HG02852 (cell line): ENCODE results near the gene MT1A.
"Not testable (repeated sequence)": the region's sequence is repeated elsewhere in the genome, so short reads cannot be mapped to it uniquely, and the experiment has no call there.

Experiments used
- ATAC-seq: cut with Tn5 transposase; IDR thresholded peaks from one replicate; pipeline ENCODE4 v1.9.1; 2021; ENCODE audit warnings: mild to moderate bottlenecking, moderate library complexity; ENCODE audit not compliant: unreplicated experiment

MT1A gene

DNA sequence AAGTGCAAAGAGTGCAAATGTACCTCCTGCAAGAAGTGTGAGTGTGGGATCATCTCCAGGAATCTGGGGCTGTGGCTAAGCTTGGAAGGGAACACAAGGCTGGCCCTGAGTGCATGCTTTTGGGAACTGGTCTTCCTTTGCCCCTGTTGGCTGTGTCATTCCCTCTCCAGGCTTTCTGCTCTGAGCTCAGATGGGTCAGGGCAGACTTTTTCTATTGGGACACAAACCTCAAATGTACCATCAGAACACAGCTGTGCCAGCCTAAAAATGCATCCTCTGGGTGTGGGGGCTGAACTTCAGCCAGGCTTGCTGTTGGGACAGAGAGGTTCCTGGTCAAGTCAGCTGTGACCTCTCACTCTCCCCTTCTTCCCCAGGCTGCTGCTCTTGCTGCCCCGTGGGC is 14.1 kb downstream of the MT1A start:
- ATAC-seq, result no peak

DNA sequence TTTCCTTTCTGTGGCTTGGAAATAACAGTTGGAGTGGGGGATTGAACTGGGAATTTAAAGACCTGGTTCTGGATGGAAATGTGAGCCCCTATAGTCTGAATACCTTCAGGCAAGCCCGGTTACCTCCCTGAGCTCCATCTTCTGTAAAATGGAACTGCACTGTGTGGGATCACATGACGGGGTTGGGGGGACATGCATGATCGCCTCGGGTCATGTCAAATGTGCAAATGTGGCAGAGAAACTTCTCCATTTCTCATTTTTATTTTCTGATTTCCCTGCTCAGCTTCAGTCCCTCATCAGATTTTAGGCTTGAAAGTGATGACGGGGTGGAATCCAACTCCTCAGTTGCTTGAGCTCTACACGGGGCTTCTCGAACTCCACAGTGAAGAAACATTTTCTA is 14.8 kb downstream of the MT1A start:
- no peak for ATAC-seq

DNA sequence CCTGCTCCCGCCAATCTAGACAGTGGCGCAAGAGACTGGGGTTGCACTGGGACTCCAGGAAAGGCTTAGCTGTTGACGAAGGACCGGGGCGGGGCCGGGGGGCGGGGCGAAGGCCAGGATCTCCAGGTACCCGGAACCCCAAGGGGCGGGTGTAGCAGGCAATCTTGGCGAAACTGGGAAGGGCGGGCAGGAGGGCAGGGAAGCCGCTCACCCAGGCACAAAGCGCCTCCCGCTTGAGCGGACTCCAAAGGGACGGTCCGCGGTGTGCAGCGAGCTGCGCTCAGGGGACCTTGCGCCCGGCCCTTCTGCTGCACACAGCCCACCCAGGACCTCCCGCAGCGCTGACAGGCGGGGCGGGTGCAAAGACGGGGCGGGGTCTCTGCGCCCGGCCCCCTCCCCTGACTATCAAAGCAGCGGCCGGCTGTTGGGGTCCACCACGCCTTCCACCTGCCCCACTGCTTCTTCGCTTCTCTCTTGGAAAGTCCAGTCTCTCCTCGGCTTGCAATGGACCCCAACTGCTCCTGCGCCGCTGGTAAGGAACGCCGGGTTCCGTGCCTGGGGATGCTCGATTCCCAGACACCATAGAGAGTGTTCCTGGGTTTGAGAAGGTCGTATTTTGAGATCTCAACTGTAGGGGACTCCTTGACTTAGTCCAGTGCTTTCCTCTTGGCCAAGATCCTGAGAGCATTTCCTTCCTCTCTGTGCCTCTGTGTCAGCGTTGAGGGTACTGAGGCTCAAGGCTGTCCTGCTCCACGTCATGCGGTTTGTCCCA is 19.3 kb downstream of the MT1A start, which contains the start of gene MT1F:
Gene MT1F (plus strand): TSS at position 405 of the 772 bp plus-strand sequence. CDS start 100 bp downstream, at position 505.
- ATAC-seq, result no peak

DNA sequence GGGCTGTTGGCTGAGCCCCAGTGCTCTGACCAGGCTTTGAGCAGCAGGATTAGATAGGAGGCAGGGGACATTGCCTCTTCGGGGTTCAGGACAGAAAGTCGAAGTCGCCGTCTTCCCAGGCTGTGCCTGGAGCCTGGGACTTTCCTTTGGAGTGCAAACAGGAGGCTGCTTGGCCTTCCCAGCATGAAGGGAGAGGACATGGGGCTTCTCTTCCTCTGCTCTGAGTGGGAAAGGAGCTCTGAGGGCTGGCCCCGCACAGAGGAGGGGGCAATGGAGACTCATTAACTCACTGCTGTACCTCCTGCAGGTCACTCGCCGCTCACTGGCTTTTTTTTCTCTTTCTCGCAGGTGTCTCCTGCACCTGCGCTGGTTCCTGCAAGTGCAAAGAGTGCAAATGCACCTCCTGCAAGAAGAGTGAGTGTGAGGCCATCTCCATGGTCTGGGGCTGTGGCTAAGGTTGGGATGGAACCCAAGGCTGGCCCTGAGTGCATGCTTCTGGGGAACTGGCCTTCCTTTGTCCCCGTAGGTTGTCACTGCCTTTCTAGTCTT is 19.9 kb downstream of the MT1A start:
- no peak for ATAC-seq

DNA sequence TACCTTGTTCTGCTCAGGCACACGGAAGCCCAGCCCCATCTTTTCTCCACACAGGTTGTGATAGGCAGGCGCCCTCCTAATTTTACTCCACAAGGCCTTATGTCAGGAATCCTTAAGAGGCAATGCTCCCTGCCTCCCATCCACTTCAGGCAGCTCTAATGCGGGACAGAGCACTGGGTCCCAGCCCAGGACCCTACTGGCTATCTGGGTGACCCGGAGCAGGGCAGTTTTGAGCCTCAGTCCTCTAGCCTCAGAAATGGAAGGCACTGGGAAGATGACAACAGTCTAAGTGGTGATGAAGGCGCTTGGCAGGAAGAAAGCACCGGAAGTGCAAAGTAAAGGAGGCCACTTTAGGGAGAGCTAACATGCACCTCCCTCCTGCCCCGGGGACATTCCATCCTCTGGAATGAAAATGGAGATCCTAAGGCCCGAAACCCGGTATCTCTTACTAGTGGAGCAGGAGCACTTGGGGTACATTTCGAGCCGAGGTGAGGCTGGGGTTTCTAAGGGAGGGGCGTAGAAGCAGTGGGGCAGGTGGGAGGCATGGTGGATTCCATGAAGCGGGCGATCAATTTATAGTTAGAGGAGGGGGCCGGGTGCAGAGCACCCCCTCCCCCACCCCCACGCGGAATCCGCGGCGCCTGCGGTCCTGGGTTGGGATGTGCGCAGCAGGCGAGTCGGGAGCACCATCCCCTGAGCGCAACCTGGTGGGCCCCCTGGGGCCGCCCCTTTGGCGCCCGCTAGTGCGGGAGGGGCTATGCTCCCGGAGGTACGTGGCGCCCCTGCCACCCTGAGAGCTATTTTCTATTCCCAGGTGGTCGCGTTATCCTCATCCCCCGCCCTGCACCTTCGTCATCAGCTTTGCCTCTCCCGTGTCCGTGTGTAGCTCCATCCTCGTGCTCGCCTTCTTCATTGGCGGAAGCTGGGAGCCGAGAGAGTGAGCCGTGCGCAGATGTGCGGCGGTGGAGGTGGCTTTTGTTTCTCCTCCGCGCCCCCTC is 24.2 kb downstream of the MT1A start:
- ATAC-seq, result no peak

DNA sequence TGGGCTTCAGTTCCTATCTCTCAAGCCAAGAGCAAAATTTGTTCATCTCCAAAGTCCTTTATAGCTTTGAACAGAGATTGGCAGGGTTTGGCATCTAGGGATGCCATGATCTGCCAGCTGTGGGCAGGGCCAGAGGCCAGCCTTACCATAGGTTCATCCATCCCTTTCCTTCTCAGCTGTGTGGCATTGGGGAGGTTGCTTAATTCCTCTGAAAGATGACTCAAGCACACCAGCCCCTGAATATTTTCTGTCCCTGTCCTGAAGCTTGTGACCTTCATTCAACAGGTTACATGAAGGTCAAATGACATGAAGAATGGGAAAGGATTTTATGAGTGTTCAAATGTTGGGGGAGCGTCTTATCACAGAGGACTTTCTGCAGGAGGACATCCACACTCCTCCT is 26.0 kb downstream of the MT1A start:
- no peak for ATAC-seq

DNA sequence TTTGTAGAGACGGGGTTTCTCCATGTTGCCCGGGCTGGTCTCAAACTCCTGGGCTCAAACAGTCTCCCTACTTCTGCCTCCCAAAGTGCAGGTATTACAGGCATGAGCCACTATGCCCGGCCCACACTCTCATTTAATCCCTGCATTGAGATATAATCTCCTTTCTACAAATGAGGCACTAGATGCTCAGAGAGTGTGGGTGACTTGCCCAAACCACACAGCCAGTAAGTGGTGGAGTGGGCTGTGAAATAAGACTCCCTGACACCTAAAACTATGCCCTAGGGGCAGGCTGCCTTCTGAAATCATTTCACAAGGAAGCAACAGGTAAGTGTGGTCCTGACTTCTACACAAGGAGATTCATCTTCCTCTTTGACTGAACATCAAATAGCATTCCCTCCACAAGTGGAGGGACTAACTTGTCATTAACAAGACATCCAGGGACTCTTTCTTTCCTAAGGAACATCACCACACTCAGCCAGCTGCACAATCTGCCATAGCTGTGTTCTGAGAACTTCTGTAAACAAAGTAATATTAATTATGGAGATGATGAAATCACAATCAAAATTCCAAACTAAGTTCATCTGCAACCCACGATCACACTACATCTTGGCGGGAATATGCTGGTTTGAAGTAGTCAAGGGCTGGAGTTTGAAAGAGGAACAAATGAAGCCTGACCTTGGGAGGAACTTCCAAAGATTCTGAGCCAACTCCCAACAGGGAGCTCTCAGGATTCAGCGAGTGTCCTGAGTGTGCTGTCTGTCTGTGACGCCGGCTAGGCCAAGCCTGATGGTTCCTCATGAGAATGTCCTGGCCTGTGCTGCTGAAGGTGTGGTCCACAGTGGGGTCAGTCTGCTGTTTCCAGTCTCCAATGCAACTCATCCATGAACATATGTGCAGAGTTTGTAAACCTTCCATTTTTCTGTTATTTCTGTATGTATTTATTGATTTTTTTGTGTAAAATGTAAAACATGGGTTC is 27.1 kb downstream of the MT1A start:
- not testable (repeated sequence) for ATAC-seq

DNA sequence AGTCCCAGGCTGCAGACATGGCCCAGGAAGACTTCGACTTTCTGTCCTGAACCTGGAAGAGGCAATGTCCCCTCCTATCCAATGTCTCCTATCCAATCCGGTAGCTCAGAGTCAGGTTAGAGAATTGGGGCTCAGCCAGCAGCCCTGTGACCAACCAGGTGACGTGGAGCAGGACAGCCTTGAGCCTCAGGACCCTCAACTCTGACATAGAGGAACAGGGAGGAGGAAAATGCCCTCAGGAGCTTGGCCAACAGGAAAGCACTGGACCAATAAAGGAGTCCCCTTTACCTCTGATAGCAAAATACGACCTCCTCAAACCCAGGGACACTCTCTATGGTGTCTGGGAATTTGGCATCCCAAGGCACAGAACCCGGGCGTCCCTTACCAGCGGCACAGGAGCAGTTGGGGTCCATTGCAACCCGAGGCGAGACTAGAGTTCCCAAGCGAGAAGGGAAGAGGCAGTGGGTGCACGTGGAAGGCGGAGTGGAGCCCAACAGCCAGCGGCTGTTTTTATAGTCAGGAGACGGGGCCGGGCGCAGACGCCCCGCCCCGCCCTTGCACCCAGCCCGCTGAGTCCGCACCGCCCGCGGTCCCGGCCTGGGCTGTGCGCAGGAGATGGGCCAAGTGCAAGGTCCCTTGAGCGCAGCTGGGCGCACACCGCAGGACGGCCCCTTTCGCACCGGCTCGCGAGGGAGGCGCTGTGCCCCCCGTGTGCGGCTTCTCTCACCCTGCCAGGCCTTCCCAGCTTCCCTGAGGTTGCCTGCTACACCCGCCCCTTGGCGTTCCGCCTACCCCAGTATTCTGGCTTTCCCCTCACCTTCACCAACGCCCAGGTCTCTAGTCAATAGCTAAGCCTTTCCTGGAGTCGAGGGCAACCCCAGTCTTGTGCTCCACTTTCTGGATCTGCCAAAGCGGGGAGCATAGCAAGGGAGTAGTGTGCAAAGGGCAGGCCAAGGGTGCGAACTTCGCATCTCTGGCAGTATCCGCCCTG is 29.4 kb downstream of the MT1A start, which contains the start of gene MT1G:
Gene MT1G (minus strand): TSS at position 485 of the 991 bp plus-strand sequence. CDS start 72 bp downstream, at position 413.
- no peak for ATAC-seq

DNA sequence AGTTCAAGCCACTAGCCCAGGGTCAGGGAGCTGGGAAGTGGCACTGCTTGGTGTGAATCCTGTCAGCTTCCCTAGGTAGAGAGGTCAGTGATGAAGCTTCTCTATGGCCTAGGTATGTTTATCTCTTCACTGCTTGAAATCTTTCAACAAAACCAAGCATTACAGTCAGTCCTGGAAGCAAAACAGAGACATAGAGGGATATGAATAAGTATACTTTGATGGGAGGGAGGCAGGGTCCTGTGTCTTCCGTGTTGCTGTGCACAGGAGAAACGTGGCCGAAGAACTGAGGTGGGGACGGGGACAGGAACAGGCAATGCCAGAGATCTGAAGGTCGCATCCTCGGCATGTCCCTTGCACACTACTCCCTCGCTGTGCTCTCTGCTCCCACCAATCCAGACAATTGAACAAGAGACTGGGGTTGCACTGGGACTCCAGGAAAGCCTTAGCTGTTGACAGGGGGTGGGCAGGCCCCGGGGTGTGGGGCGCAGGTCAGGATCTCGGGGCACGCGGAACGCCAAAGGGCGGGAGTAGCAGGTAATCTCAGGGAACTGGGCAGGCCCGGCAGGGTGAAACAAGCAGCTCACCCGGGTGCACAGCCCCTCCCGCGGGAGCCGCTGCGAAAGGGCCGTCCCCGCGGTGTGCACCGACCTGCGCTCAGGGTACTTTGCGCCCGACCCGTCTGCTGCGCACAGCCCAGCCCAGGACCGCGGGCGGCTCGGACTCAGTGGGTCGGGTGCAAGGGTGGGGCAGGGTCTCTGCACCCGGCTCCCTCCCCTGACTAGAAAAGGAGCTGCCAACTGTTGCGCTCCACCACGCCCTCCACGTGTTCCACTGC is 30.8 kb downstream of the MT1A start, which contains the start of gene MT1H:
Gene MT1H (plus strand): TSS at position 810 of the 835 bp plus-strand sequence. CDS start 71 bp downstream, outside the sequence.
- ATAC-seq, result no peak

DNA sequence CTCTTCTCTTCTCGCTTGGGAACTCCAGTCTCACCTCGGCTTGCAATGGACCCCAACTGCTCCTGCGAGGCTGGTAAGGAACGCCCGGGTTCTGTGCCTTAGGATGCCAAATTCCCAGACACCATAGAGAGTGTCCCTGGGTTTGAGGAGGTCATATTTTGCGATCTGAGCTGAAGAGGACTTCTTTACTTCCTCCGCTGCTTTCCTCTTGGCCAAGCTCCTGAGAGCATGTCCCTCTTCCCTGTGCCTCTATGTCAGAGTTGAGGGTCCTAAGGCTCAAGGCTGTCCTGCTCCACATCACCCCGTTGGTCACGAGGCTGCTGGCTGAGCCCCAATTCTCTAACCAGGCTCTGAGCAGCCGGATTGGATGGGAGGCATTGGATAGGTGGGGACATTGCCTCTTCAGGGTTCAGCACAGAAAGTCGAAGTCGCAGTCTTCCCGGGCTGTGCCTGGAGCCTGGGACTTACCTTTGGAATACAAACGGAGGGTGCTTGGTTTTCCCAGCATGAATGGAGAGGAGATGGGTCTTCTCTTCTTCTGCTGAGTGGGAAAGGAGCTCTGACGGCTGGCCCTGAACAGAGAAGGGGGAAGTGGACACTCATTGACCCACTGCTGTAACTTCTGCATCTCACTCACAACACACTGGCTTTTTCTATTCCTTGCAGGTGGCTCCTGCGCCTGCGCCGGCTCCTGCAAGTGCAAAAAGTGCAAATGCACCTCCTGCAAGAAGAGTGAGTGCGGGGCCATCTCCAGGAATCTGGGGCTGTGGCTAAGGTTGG is 31.6 kb downstream of the MT1A start:
- ATAC-seq, result no peak

DNA sequence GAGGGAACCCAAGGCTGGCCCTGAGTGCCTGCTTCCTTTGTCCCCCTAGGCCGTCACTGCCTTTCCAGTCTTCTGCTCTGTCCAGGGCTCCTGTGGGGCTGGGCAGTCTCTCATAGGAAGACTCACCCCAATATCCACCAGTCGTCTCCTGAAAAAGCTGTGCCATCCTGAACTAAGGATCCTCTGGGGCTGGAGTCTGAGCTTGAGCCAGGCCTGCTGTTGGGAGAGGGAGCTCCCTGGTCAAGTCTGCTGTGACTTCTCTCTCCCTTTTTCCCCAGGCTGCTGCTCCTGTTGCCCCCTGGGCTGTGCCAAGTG is 32.1 kb downstream of the MT1A start:
- no peak for ATAC-seq

DNA sequence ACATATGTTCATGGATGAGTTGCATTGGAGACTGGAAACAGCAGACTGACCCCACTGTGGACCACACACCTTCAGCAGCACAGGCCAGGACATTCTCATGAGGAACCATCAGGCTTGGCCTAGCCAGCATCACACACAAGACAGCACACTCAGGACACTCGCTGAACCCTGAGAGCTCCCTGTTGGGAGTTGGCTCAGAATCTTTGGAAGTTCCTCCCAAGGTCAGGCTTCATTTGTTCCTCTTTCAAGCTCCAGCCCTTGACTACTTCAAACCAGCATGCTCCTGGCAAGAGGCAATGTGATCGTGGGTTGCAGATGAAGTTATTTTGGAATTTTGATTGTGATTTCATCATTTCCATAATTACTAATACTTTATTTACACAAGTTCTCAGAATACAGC is 33.2 kb downstream of the MT1A start:
- ATAC-seq, result not testable (repeated sequence)

DNA sequence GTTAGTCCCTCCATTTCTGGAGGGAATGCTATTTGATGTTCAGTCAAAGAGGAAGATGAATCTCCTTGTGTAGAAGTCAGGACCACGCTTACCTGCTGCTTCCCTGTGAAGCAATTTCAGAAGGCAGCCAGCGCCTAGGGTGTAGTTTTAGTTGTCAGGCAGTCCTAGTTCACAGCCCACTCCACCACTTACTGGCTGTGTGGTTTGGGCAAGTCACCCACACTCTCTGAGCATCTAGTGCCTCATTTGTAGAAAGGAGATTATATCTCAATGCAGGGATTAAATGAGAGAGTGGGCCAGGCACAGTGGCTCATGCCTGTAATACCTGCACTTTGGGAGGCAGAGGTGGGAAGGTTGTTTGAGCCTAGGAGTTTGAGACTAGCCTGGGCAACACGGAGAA is 33.7 kb downstream of the MT1A start:
- not testable (repeated sequence) for ATAC-seq

DNA sequence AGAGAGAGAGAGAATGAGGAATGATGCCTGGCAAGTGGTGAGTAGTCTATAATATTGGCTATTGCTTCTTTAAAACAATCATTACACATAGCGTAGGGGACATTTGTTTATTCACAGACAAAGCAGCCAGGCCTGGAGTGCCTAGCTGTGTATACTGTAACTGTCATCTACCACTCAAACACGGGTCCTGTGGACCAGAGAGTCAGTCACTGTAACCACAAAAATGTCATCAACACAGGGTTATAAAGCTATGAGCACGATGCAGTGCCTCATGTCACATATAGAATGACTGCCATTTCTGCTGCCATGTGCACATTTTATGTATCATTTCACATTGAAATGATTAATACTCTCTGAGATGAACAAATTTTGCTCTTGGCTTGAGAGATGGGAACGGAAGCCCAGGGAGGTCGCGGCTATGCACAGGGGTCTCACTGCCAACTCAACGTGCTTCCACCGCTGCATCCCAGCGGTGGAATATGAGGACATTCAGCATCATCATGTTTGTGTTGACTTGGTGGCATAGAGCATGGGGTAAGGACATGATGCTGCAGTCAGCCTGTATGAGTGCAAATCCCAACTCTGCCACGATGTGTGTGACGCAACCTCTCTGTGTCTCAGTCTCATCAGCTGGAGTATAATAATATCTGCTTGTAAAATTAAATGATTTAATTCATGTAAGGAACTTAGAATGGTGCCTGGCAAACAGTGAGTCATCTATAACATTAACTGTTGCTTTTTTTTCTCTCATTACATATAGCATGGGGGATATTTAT is 34.5 kb downstream of the MT1A start:
- no peak for ATAC-seq

DNA sequence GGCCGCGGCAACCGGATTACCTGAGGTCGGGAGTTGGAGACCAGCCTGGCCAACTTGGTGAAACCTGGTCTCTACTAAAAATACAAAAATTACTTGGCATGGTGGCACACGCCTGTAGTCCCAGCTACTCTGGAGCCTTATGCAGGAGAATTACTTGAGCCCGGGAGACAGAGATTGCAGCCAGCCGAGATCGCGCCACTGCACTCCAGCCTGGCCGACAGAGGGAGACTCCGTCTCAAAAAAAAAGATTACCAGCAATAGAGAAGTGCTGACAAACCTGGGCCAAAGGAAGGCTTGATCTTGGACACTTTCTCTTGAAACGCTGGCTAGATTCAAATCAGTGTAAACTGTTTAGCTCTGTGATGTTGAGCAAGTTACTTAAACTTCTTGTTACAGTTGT is 35.5 kb downstream of the MT1A start:
- no peak for ATAC-seq

DNA sequence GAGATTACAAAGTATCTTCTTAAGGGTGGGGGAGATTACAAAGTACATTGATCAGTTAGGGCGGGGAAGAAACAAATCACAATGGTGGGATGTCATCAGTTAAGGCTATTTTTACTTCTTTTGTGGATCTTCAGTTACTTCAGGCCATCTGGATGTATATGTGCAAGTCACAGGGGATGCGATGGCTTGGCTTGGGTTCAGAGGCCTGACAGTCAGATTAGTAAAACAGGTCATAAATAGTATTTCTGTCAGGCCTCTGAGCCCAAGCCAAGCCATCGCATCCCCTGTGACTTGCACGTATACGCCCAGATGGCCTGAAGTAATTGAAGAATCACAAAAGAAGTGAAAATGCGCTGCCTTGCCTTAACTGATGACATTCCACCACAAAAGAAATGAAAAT is 36.1 kb downstream of the MT1A start:
- not testable (repeated sequence) for ATAC-seq
